H54 (cell line): Measurements from ENCODE around the gene MGMT.

Experiments used
- DNase-seq: peaks from one replicate; pipeline ENCODE4 v3.0.0; 2011; ENCODE audit warnings: low spot score, mixed read lengths; ENCODE audit not compliant: insufficient read length
- FAIRE-seq: peaks from 3 replicates; lab custom pipeline; 2011; peaks lifted over from hg19 to GRCh38; lab: Jason Lieb, UNC
- POLR2A ChIP-seq: IDR thresholded peaks from 2 replicates; pipeline ENCODE4 v1.6.1; 2011; ENCODE audit warnings: low read depth, mild to moderate bottlenecking, low read length

Gene MGMT

DNA sequence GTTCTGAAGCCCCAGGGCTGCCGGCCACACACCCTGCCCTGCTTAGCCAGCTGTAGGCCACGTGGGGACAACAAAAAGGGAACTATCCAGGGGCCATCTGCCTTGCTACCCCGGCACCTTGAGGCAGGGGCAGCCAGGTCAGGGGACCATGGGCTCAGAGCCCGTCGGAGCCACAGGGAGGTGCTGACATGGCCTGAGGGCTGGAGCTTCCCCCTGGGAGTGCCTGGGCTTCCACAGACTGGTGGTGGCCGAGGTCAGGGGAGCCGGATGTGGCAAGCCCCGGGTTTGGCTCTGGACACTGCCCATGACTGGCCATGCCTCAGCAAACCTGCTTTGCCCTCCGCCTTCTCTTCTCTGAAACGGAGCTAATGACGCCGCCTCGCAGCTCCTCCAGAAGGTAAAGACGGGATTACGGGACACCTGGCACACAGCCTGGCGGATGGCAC, 318.5 kb downstream of the MGMT start:
- no peak for TF ChIP-seq POLR2A
- DNase-seq (no peak), FAIRE-seq (no peak)

DNA sequence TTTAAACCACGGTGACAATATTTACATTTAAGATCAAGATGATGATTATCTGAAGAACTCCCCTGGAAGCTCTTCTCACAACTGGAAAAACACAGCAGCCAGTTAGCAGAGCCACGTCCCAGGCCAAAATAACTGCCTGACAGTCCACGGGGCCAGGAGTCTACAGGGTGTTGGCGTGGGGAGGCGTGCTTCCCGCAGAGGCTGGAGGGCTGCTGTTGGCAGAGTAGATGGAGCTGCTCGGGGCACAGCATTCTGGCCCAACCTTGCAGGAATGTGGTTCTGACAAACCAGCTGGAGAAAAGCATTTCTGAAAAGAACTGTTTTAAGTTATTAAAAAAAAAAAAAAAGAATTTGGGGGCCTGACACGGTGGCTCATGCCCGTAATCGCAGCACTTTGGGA, 319.2 kb downstream of the MGMT start:
- no peak for FAIRE-seq
- no peak for TF ChIP-seq POLR2A

DNA sequence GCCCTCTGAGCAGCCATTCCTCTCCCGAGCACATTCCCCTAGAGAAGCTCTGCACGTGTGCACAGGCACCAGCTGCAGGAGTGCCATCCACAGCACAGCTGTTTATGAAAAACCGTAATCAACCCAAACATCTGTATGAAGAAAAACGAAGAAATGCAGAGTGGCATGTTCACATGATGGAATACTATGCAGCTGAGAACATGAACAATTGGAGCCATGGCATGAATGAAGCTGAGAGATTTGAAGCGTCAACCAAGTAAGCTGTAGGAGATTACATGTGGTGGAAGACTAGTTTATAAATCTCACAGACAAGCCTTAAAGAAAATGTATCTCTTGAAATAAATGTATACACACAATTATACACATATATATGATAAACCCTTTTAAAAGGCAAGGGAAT, 320.5 kb downstream of the MGMT start:
- DNase-seq, result no peak
- TF ChIP-seq POLR2A, result no peak
- FAIRE-seq, result no peak

More for the DNA sequence above, 319.2 kb downstream of the MGMT start:
- DNase-seq, result no peak

DNA sequence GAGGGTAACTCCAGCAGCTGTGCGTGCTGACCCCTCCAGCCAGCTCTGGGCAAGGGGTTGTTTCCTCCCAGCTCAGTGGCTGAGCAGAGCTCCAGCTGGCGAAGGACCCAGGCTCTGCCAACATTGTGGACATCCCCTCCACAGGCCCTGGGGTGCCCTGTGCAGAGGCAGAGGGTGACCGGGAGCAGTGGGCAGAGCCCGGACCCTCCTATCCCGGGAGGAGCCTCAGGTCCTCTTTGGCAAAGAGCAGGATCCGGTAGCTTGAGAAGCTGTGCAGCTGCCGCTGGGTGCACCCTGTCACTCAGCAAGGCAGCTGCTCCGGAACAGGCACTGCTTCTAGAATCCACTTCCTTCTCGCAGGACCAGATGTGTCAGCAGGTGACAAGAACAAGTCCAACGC, 321.2 kb downstream of the MGMT start:
- FAIRE-seq (no peak), DNase-seq (no peak)
- no peak for TF ChIP-seq POLR2A

DNA sequence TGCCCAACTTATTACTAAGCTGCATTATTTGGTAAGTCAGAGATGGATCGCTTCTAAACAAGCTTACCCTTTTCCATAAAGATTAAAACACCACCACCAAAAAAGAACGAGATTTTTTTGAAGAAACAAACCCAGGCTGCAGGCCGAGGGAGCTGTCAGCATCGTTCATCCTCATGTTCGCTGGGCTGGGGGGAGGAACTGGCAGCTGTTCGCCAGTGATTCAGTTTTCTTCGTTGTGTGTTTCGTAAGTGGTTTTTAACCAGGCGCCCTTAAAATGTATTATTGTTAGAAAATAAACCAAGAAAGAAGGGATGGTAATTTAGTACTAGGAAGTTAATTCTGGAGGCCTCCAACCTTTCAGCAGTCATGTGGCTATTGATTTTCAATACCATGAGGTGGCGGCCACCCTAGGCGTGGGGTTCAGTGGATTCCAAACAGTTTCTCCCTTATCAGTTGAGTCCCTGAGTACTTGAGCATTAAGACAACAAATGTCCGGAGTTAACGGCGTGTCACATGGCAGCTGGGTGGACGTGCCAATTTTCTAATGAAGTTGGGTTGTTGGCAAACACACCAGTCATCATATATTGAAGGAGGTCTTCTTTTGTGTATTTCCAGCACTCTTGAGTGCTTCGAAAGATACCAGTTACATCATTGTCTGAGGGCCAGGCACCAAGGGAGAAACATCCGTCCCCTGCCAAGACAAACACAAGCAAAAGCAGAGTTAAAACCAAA, 323.8 kb downstream of the MGMT start:
- no peak for DNase-seq
- no peak for FAIRE-seq
- no peak for TF ChIP-seq POLR2A

DNA sequence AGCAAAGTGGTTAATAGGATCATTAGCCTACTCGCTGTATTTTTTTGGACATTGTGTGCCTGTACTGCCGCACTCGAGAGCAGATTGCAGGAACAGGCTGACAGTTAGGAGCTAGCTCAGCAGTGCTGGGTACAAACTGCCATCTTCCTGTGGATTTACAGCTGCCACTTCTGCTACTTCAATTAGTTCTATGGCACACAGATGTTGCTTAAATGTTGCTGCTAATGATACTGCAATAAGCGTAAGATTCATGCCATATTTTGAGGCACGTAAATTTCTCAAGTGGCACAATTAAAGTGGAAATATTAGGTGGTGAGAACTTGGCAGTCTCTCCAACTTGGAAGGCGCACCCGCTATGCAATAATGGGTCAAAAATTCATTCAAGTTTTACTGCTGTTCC, 325.1 kb downstream of the MGMT start:
- no peak for DNase-seq
- TF ChIP-seq POLR2A, result no peak

DNA sequence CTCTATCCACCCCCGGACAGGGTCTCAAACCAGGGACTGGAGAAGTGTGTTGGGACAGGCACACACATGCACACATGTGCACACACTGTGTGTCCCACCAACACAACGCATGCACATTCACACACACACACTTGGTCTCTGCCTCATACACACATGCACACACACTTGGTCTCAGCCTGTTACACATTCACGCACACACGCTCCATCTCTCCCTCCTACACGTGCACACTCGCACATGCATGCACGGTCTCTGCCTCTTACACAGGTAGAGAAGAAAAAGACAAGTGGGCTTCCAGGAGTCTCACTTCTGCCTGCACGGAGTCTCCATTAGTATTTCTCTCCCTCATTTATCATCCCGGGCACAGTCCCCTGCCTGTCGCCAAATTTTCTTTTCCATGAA, 325.8 kb downstream of the MGMT start:
- DNase-seq (no peak), FAIRE-seq (no peak)
- TF ChIP-seq POLR2A, result no peak

More for the DNA sequence above, 325.1 kb downstream of the MGMT start:
- FAIRE-seq, result no peak

DNA sequence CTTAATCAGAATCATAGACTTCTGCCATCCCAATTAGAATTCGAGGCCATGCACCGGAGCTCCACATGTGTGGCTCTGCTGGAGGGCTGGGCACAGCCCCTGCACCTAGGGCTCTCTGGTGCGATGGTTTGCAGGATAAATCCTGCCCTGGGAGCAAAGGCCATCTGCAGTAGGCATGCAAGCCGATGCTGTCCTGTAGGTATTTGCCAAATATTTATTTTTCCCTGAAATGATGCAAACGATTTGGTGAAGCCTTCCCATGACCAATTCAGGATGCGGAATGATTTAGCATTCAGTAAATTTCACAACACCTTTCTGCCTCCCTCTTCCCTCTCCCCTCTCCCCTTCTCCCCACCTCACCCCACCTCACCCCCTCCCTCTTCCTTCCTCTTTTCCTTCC, 326.4 kb downstream of the MGMT start:
- no peak for FAIRE-seq
- no peak for TF ChIP-seq POLR2A
- DNase-seq, result no peak

DNA sequence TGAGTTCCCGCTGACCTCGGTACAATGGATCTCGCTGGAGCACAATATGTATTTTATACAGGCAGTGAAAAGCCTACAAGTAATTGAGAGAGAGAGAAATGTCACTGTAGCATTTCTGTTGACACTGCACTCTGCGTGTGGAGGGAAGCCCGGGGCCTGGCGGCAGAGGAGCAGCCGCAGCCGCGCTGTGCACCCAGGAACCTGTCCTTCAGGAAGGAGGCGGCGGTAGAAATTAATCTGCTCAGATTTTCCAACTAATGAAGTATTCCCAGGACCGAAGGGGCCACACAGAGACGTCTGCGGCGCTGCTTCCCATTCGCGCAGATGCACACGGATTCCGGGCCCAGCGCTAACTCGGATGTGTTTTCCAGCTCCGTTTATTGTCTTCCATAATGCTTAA, 327.0 kb downstream of the MGMT start:
- TF ChIP-seq POLR2A, result no peak
- no peak for FAIRE-seq
- no peak for DNase-seq

DNA sequence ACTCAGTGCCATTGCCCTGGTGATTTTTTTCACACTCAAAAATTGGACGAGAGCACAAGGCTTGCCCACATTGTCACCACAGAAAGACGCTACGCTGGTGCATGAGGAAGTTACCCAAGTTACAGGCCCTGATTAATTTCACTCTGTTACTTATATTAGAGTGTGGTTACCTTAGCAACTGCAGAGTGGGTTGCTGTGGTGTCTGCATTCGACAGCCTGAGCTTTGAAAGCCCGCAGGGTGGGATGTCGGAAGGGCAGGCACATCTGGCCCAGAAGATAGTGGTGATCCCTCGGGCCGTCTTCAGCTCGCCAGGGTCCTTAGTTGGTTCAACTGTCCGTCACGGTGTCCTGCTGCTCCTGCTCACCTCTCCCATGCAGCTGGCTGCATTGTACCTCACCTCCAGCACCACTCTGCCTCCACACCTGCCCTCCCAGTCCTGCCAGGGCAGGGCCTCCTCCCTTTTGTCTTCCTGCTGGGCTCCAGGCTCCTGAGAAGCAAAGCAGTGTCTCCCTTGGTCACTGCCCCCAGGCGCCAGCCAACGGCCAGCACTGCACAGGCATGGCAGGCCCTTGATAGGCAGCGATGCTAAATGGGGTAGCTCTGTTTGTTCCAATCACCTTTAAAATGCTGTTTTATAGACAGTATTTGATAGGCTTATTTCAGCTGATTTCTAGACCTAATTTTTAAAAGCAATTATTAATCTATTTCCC, 329.8 kb downstream of the MGMT start:
- FAIRE-seq (no peak), DNase-seq (no peak)
- TF ChIP-seq POLR2A, result no peak

DNA sequence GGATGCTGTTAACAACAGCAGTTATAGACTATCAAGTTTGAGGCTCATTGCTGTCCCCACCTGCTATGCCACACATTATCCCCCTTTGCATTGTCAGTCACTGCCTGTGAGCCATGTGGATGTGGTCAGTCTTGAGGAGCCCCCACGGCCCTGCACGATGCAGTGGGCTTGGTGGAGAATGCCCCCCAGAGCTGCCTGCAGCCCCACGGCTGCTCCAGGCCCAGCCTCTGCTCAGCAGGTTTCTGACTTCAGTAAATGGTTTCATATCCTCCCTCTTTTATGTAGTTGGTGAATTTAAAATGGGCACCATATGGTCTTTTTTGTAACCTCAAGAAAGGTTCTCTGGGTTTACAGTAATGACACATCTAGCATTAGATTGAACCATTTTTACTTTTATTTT, 332.9 kb downstream of the MGMT start:
- no peak for DNase-seq
- no peak for FAIRE-seq
- TF ChIP-seq POLR2A, result no peak

DNA sequence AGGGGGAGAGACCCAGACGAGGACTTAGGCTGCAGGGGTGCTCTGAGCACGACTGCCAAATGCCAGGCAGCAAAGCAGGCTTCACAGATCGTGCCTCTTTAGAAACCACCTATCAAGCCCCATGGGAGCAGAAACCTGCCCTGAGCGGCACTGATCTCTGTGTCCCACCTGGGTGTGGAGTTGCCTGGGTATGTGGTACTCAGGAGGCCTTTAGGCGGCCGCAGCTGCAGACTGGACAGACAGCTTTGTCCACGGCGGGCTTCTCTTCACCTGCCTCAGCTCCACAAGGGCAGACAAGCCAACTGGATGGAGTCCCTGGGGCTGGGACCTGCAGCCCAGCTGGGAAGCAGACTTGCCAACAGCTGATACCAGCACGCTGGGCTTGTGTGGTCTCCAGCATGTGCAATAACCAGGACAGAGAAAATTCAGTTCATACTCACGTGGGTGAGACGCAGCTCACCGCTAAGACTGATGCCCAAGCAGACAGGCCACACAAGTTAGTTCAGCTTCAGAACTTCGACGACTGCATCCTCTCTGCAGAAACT, 333.8 kb downstream of the MGMT start:
- no peak for FAIRE-seq
- DNase-seq, result no peak
- TF ChIP-seq POLR2A, result no peak

DNA sequence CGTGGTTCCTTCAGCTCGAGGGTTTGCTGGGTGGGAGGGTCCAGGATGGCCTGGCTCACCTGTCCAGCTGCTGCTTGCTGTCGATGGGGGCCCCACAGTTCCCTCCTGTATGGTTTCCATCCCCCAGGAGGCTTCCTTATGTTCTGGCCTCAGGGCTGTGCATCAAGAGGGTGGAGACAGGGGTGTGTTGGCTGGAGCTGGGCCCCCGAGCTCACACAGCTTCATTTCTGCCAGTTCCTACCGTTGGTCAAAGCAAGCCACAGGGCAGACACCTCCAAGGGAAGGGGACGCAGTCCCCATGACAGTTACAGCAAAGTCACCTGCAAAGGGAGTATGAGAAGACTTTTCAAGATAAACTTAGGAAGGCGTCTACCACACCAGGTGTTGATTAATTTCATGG, 340.2 kb downstream of the MGMT start:
- DNase-seq (no peak), FAIRE-seq (no peak)
- TF ChIP-seq POLR2A, result no peak

DNA sequence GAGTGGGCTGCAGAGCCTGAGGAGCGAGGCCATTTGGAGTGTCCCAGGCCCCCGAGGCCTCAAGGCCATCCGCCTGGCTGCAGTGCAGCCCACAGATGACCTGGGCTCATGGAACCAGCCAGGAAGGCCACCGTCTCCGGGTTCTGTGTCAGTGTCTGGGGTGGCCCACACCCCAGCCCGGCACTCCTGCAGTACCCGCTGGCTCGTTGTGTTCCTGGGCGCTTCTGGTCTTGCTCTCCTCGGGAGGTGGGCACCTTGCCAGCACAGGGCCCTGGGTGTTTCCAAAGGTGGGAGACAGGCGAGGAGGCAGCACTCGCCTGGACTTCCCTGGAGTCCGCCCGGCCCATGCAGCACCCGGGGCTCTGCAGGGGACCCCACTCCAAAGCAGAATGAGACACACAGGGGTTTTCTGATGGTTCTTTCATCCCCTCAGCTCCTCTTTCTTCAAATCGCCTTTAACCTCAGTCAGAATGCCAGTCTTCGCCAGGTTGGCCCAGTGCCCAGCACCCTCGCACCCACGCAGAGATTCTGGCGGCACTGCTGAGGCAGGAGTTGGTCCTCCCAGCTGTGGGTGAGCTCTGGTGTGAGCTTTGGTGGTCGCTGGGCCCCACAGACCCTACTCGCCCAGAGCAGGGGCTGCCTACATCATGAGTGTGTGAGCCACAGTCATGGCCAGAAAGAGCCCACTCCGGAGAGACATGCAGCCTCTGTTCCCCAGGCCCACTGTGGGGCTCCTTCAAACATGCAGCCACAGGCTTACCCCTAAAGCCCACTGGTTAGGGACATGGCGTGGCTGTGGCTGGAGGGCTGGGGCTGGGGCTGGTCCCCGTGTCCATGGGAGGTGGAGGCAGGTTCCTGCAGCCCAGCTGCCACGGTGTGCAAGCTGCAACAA, 341.3 kb downstream of the MGMT start:
- DNase-seq, result no peak
- TF ChIP-seq POLR2A, result no peak
- no peak for FAIRE-seq

DNA sequence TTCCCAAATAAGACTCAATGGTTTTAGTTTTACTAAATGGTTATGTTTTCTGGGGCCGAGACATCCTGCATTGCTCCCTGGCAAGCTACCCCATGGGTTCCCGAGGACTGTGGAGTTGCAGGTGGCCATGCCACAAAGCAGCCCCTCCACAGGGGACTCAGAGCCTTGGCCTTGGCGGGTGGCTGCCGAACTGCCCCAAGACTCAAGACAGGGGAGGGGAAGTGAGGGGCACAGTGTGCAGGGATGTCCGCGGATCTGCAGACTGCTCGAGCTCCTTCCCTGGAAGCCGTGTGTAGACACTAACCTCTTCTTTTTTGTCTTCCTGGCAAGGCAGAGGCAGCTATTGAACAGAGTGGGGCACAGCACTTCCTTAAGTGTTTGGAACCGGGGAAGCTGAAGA, 342.4 kb downstream of the MGMT start:
- FAIRE-seq (no peak), DNase-seq (no peak)
- no peak for TF ChIP-seq POLR2A
